Activated T-cell treated with anti-CD3 and anti-CD28 coated beads, Interleukin-2, amount 50 U/mL, for 24 hours (primary cell): ENCODE measurements around the gene ZNF473.
A peak's percentile ranks its signal among the peaks of the same experiment; 100 is the strongest.

Experiments used
- DNase-seq: peaks from one replicate; pipeline ENCODE4 v3.0.0-alpha.2; 2020
- H3K27ac Mint-ChIP-seq: 2 replicates; pipeline ENCODE4 v1.8.0; 2020; ENCODE audit warnings: mild to moderate bottlenecking, mixed read lengths
- H3K27me3 Mint-ChIP-seq: 2 replicates; pipeline ENCODE4 v1.8.0; 2020; ENCODE audit warnings: mixed read lengths
- H3K36me3 Mint-ChIP-seq: 2 replicates; pipeline ENCODE4 v1.8.0; 2020; ENCODE audit warnings: low read depth, mixed read lengths
- H3K4me1 Mint-ChIP-seq: 2 replicates; pipeline ENCODE4 v1.8.0; 2020; ENCODE audit warnings: low read depth, mixed read lengths
- H3K4me3 Mint-ChIP-seq: 2 replicates; pipeline ENCODE4 v1.8.0; 2020; ENCODE audit warnings: mild to moderate bottlenecking, moderate library complexity, mixed read lengths
- H3K9me3 Mint-ChIP-seq: 2 replicates; pipeline ENCODE4 v1.8.0; 2020; ENCODE audit warnings: mixed read lengths

Gene ZNF473

GRCh38 chr19:50024719-50025021 is 1.1 kb upstream of the ZNF473 start:
- Mint-ChIP-seq H3K9me3 (peaks cover 7% of the 10 kb centered on the region), H3K4me1 (peaks cover 61% of the 10 kb centered on the region), H3K27ac (peak overlapping the region; percentile 100), H3K27me3 (no peaks in the 10 kb centered on the region), H3K36me3 (peaks cover 59% of the 10 kb centered on the region), H3K4me3 (peak overlapping the region; percentile 95)
- no peak for DNase-seq

- peak within 1 kb of the TSS; percentile 95 for H3K4me3 Mint-ChIP-seq
- H3K9me3 Mint-ChIP-seq: peaks cover 7% of the 10 kb centered on the region
- peaks cover 59% of the 10 kb centered on the region for H3K36me3 Mint-ChIP-seq
- peak; percentile 95 for DNase-seq
- H3K27ac Mint-ChIP-seq: peak within 1 kb of the TSS; percentile 100
- no peaks in the 10 kb centered on the region for H3K27me3 Mint-ChIP-seq
- H3K4me1 Mint-ChIP-seq: peaks cover 61% of the 10 kb centered on the region
Measured at GRCh38 chr19:50025022-50025793, 597 bp upstream of the ZNF473 start, which contains the start of gene VRK3. Gene VRK3 (minus strand): TSS chr19:50025372. CDS start chr19:50016162, 9,210 bp downstream.

- Mint-ChIP-seq H3K9me3 (peaks cover 7% of the 10 kb centered on the region), H3K27ac (peak overlapping the region; percentile 82), H3K4me3 (peak overlapping the region; percentile 95), H3K36me3 (peaks cover 64% of the 10 kb centered on the region), H3K4me1 (peaks cover 52% of the 10 kb centered on the region), H3K27me3 (no peaks in the 10 kb centered on the region)
- no peak for DNase-seq
Measured at GRCh38 chr19:50026550-50026906, 723 bp downstream of the ZNF473 start.

GRCh38 chr19:50030225-50030624 is 4.4 kb downstream of the ZNF473 start:
- Mint-ChIP-seq H3K27ac (no peak overlapping the region), H3K4me1 (peaks cover 26% of the 10 kb centered on the region), H3K36me3 (peaks cover 85% of the 10 kb centered on the region), H3K4me3 (no peak overlapping the region), H3K27me3 (no peaks in the 10 kb centered on the region), H3K9me3 (peaks cover 7% of the 10 kb centered on the region)
- DNase-seq: no peak

GRCh38 chr19:50030937-50031336 is 5.1 kb downstream of the ZNF473 start:
- no peak overlapping the region for H3K4me3 Mint-ChIP-seq

GRCh38 chr19:50036908-50037307 is 11.1 kb downstream of the ZNF473 start:
- Mint-ChIP-seq H3K27me3 (no peaks in the 10 kb centered on the region), H3K36me3 (peaks cover 90% of the 10 kb centered on the region), H3K27ac (no peak overlapping the region), H3K9me3 (no peaks in the 10 kb centered on the region), H3K4me1 (peaks cover 3% of the 10 kb centered on the region), H3K4me3 (no peak overlapping the region)
- DNase-seq: no peak

More at GRCh38 chr19:50030937-50031336, 5.1 kb downstream of the ZNF473 start:
- Mint-ChIP-seq H3K36me3 (peaks cover 87% of the 10 kb centered on the region), H3K27ac (no peak overlapping the region), H3K9me3 (peaks cover 6% of the 10 kb centered on the region), H3K27me3 (no peaks in the 10 kb centered on the region), H3K4me1 (peaks cover 22% of the 10 kb centered on the region)
- no peak for DNase-seq

GRCh38 chr19:50039968-50040367 is 14.2 kb downstream of the ZNF473 start:
- Mint-ChIP-seq H3K27ac (peak overlapping the region; percentile 26), H3K9me3 (peaks cover 20% of the 10 kb centered on the region), H3K27me3 (no peaks in the 10 kb centered on the region), H3K36me3 (peaks cover 90% of the 10 kb centered on the region), H3K4me1 (peaks cover 3% of the 10 kb centered on the region), H3K4me3 (no peak overlapping the region)
- no peak for DNase-seq

GRCh38 chr19:50040967-50041366 is 15.2 kb downstream of the ZNF473 start:
- DNase-seq: no peak
- Mint-ChIP-seq H3K9me3 (peaks cover 29% of the 10 kb centered on the region), H3K4me1 (peaks cover 1% of the 10 kb centered on the region), H3K4me3 (no peak overlapping the region), H3K27me3 (no peaks in the 10 kb centered on the region), H3K36me3 (peaks cover 92% of the 10 kb centered on the region), H3K27ac (no peak overlapping the region)

- Mint-ChIP-seq H3K27me3 (no peaks in the 10 kb centered on the region), H3K27ac (no peak overlapping the region), H3K4me3 (no peak overlapping the region), H3K4me1 (no peaks in the 10 kb centered on the region), H3K36me3 (peaks cover 94% of the 10 kb centered on the region), H3K9me3 (peaks cover 37% of the 10 kb centered on the region)
- DNase-seq: no peak
Measured at GRCh38 chr19:50042363-50043024, 16.7 kb downstream of the ZNF473 start.

GRCh38 chr19:50043967-50044366 is 18.2 kb downstream of the ZNF473 start:
- H3K36me3 Mint-ChIP-seq: peaks cover 98% of the 10 kb centered on the region
- no peaks in the 10 kb centered on the region for H3K27me3 Mint-ChIP-seq
- peaks cover 37% of the 10 kb centered on the region for H3K9me3 Mint-ChIP-seq
- no peak for DNase-seq
- no peaks in the 10 kb centered on the region for H3K4me1 Mint-ChIP-seq
- H3K4me3 Mint-ChIP-seq: no peak overlapping the region
- H3K27ac Mint-ChIP-seq: no peak overlapping the region

- no peak overlapping the region for H3K4me3 Mint-ChIP-seq
- H3K27ac Mint-ChIP-seq: no peak overlapping the region
- H3K9me3 Mint-ChIP-seq: peaks cover 37% of the 10 kb centered on the region
Measured at GRCh38 chr19:50044922-50045321, 19.1 kb downstream of the ZNF473 start.

GRCh38 chr19:50046649-50047503 is 21.1 kb downstream of the ZNF473 start:
- H3K36me3 Mint-ChIP-seq: peaks cover 69% of the 10 kb centered on the region
- H3K4me3 Mint-ChIP-seq: no peak overlapping the region
- DNase-seq: peak; percentile 70
- peaks cover 37% of the 10 kb centered on the region for H3K9me3 Mint-ChIP-seq
- H3K27ac Mint-ChIP-seq: no peak overlapping the region
- peaks cover 3% of the 10 kb centered on the region for H3K27me3 Mint-ChIP-seq
- H3K4me1 Mint-ChIP-seq: peaks cover 18% of the 10 kb centered on the region

More at GRCh38 chr19:50044922-50045321, 19.1 kb downstream of the ZNF473 start:
- Mint-ChIP-seq H3K27me3 (no peaks in the 10 kb centered on the region), H3K36me3 (peaks cover 89% of the 10 kb centered on the region), H3K4me1 (peaks cover 5% of the 10 kb centered on the region)
- no peak for DNase-seq

GRCh38 chr19:50047671-50048070 is 21.9 kb downstream of the ZNF473 start:
- no peak for DNase-seq
- peaks cover 18% of the 10 kb centered on the region for H3K4me1 Mint-ChIP-seq
- H3K36me3 Mint-ChIP-seq: peaks cover 61% of the 10 kb centered on the region
- peaks cover 35% of the 10 kb centered on the region for H3K9me3 Mint-ChIP-seq
- H3K4me3 Mint-ChIP-seq: no peak overlapping the region
- peaks cover 5% of the 10 kb centered on the region for H3K27me3 Mint-ChIP-seq
- H3K27ac Mint-ChIP-seq: no peak overlapping the region

- Mint-ChIP-seq H3K4me3 (peak overlapping the region; percentile 78), H3K27ac (peak overlapping the region; percentile 55), H3K36me3 (peaks cover 32% of the 10 kb centered on the region), H3K4me1 (peaks cover 18% of the 10 kb centered on the region), H3K9me3 (peaks cover 11% of the 10 kb centered on the region), H3K27me3 (peaks cover 5% of the 10 kb centered on the region)
- DNase-seq: peak; percentile 80
Measured at GRCh38 chr19:50050406-50051227, 24.8 kb downstream of the ZNF473 start.
